GM21381 (cell line): ENCODE data around the gene PIF1.
"Not testable (repeated sequence)": the region's sequence is repeated elsewhere in the genome, so short reads cannot be mapped to it uniquely, and the experiment has no call there.

ENCODE experiments used
- ATAC-seq: cut with Tn5 transposase; IDR thresholded peaks from one replicate; pipeline ENCODE4 v1.9.1; 2021; ENCODE audit warnings: mild to moderate bottlenecking, moderate library complexity; ENCODE audit not compliant: unreplicated experiment

PIF1 gene

DNA sequence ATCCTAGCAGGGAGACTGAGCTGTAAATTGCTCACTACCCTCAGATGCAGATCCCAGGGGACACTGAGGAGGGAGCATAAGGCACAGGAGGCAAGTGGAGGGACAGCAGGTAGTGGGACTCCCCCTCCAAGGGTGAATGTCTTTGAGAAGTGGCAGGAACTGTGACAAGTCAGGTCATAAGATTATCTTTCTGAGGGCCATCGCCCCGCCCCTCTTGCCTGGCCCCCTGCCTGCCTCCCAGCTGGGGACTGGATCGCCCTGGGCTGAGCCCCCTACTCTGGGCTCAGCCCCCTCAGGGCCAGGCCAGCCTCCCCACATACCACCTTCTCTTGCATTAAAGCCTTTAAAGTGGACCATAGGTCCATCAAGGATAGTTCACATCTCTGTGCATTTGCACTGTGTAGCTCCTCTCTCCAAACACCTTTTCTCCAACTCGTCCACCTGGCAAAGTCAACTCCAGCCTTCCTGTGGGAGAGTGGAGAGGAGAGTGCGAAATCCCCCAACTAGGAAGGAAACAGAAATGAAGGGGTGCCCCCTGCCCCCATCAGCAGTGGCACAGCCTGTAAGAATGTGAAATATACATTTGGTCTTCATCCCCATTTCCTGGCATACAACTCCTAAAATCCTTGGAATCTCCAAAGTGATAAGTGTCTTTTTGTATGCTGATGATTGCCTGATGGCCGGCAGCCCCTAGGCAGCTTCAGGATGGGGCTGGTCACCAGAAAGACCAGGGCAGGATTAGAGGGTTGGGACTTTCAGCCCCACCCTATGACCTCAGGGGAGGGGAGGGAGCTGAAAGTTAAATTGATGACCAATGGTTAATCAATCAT lies 14.7 kb downstream of the PIF1 start:
- no peak for ATAC-seq

GRCh38 chr15:64809649-64810496 lies 15.6 kb downstream of the PIF1 start:
- ATAC-seq = no peak

GRCh38 chr15:64808785-64809453 lies 16.5 kb downstream of the PIF1 start:
- no peak for ATAC-seq

DNA sequence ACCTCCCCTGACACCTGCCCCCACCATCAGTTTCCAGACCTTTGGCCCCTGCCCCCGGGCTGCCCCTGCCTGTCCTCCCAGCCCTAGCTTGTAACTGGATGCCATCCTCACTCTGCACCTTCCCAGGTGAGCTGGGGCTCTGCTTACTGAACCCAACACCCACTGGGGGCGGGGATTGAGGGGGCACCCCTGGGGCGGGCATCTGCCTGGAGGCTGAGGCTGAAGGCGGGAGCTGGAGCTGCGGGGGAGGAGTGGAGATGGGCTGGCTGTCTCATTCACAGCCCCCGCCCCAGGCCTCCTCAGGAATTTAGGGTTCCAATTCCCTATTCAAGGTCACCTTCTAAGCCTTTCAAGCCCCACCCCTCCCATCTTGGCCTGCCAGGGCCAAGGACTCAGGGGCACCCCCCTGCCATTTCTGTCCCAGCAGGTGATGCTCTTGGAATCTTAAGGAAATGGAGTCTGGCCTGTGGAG lies 17.7 kb downstream of the PIF1 start:
- ATAC-seq = no peak

DNA sequence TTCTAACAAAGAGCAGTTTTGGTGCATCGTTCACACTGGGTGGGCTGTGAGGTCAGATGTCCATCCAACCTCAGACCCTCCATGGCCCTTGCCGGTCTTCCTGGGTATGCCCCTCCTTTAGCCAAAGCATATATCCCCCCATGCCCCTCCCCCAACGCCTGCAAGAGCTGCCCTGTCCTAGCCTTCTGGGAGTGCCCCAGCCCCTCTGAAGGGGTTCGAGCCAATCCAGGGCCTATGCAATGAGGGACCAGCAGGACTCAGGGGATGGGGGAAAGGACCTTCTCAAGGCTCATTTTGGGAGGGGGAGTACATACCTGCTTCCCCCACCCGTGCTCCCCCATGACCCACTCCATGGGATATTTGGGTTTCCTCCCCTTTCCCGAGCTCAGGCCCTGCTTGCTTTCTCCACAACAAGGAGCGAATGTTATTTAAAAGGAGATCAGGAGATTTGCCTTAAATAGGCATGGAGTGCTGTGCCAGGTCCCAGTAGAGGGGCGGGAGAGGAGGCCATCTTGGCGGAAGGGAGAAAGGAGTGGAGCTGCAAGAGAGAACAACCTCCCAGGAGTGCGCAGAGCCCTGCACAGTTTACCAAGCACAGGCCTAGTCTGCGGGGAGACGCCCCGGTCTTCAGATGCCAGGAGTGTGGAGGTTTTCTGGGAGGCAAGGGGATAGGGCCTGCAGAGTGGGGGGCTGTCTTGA lies 18.2 kb downstream of the PIF1 start:
- ATAC-seq = no peak

DNA sequence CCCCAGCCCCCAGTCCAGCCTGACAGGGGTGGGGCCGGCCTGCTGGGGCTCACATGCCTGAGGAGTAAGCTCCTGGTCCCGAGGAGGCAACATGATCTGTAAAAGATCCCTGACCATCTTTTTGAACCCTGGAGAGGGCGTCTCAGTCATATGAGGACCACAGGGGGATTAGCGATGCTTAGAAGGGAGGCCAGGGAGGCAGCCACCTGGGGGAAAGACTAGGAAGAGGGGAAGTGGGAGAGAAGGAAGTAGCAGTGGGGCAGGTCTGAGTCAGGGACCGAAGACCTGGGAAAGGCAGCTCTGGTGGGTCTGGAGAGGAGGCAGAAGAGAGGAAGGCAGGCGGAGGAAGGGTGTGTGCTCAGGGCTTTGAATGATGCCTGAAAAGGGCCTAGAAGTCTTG lies 18.9 kb downstream of the PIF1 start:
- no peak for ATAC-seq

GRCh38 chr15:64804619-64805018 lies 20.8 kb downstream of the PIF1 start:
- ATAC-seq = no peak

DNA sequence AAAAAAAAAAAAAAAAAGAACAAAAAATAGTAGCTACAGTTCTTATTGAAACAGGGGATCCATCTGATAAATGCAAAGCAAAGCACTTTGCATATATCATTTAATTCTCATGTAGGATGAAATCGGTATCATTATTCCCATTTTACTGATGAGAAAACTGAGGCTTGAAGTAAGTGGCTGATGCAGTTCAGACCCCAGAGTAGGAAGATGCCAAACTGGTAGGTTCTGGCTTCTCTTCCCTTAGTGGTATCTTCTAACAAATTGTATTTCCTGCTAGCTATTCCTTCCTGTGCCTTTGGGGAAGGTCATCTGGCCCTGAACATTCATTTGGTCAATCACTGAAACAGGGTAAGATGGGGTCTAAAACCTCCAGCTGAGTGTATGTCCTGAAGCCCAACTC lies 21.9 kb downstream of the PIF1 start:
- ATAC-seq = no peak

GRCh38 chr15:64800476-64800875 lies 25.0 kb downstream of the PIF1 start:
- no peak for ATAC-seq

DNA sequence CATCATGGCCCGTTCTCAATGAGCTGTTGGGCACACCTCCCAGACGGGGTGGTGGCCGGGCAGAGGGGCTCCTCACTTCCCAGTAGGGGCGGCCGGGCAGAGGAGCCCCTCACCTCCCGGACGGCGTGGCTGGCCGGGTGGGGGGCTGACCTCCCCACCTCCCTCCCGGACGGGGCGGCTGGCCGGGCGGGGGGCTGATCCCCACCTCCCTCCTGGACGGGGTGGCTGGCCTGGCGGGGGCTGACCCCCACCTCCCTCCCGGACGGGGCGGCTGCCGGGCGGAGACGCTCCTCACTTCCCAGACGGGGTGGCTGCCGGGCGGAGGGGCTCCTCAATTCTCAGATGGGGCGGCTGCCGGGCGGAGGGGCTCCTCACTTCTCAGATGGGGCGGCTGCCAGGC lies 26.5 kb downstream of the PIF1 start:
- ATAC-seq = not testable (repeated sequence)

- not testable (repeated sequence) for ATAC-seq
These were observed 29.5 kb downstream of the PIF1 start for GRCh38 chr15:64795921-64796320.

- not testable (repeated sequence) for ATAC-seq
These were observed 30.1 kb downstream of the PIF1 start for GRCh38 chr15:64795299-64795698.

DNA sequence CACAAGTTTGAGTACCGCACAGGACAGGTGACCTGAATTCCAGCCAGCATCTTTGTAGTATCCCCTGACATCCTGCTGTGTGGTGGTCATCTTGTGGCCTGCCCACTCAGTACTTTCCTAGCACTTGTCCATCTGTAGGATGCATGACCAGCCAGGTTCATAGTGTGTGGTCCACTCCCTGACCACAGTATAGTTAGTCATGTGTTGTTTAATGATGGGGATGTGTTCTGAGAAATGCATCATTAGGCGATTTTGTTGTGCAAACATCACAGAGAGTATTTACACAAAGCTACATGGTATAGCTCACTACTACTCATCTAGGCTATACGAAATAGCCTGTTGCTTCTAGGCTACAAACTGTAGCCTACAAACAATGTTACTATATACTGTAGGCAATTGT lies 33.2 kb downstream of the PIF1 start:
- no peak for ATAC-seq

- ATAC-seq = no peak
These were observed 34.0 kb downstream of the PIF1 start for GRCh38 chr15:64791401-64791800.

DNA sequence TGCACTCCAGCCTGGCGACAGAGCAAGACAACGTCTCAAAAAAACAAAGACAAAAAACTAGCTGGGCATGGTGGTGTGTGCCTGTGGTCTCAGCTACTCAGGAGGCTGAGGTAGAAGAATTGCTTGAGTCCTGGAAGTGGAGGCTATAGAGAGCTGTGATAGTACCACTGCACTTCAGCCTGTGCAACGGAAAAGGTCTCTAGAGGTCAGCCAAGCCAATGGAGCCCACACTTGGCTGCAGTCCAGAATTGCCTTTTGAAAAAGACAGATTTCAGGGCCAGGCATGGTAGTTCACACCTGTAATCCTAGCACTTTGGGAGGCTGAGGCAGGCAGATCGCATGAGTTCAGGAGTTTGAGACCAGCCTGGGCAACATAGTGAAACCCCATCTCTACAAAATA lies 41.7 kb downstream of the PIF1 start:
- no peak for ATAC-seq

DNA sequence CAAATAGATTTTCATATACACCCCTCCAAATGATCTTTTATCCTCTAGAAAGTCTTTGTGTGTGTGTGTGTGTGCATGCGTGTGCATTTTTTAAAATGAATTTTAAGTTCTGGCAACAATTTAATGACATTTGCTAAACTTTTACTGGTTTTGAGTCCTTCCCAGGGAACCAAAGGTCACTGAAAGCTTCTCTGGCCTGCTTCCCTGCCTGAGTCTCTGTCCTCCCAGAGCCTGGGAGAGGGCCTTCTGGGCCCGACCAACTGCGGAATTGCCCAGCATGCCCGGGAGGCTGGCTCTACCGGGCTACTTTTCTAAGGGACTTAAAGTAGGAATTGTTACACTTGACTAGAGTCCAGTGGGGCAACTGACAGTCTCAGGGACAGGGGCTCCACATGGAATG lies 42.7 kb downstream of the PIF1 start:
- ATAC-seq = no peak

- no peak for ATAC-seq
These were observed 44.1 kb downstream of the PIF1 start for GRCh38 chr15:64781299-64781698.

DNA sequence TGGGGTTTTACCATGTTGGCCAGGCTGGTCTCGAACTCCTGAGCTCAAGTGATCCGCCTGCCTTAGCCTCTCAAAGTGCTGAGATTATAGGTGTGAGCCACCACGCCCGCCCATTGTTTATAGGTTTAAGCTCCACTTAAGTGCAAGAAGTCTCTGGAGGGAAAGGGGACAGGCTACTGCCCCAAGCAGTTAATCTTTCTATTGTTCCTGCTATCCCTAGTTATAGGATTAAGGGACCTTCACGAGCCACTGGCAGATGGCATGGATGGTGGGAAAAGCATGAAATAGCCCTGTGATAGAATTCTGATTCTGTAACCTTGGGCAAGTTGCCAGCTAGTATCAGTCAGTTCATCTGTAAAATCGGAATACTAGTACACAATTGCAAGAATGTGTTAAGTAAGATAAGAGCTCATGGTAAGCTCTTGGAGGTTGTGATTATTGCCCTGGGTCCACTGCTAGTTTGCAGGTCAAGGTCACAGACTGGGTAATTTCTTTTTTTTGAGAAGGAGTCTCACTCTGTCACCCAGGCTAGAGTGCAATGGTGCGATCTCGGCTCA lies 44.8 kb downstream of the PIF1 start:
- no peak for ATAC-seq

- no peak for ATAC-seq
These were observed 45.8 kb downstream of the PIF1 start for GRCh38 chr15:64779630-64780029.

DNA sequence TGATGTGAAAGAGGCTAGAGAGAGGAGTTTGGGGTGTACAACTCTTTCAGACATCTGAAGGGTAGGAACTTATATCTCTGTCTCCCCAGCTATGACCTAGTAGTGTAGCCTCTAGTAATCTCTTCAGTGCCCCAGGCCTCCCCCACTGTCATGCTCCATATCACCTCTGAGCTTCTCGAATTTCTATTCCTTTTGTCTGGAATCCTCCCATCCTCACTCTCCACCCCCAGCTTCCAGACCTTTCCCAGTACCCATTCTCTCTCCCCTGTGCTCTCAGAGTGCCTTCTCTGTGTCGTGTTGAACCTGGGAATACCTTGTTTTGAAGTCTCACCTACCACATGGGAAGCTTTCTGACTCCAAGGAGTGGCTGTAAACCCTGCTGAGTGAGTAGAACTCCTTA lies 46.4 kb downstream of the PIF1 start:
- no peak for ATAC-seq

DNA sequence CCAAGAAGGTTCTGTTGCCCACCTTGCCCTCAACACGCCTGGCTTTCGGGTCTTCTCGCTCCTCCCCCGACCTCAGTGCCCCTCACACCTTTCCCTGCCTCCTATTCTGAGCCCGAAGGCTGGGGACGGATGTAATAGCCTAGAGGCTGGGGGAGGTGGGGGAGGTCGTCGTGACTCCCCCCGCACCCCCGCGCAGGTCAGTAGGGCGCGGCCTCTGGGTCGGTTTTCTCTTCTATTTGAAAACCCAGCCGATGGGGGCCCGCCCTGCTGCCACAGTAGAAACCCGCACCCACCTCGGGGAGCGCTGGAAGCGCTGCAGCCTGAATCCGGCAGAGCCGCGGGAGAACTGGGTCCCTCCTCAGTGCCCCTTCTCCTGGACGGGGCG lies 49.1 kb downstream of the PIF1 start:
- ATAC-seq = no peak
